NOMO-1 treated with DMSO at 0.1 percent for 48 hours (cell line): ENCODE measurements around the gene EVL.

ENCODE experiments used
- DNase-seq: peaks from one replicate; lab custom pipeline; 2025; ENCODE audit not compliant: unreplicated experiment; lab: John Stamatoyannopoulos, UW

The EVL gene

DNA sequence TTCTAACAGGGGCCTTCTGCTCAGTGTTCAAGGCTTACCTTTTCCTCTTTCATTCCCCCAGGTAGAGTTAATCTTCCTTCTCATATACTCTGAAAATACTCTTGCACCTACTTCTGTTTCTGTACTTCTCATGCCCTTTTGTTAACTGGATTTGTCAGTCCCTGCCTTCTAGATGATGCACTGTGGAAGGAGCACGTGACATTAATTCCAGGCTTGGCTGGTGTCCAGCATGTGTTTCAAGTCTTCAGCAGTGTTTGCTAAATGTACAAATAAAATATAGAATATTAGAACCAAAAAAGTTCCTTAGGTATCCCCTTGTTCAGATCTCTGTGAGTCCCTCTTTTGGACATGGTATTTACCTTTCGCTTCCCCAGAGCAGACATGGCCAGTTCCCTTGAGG is 27.9 kb upstream of the EVL start:
- no peak for DNase-seq

DNA sequence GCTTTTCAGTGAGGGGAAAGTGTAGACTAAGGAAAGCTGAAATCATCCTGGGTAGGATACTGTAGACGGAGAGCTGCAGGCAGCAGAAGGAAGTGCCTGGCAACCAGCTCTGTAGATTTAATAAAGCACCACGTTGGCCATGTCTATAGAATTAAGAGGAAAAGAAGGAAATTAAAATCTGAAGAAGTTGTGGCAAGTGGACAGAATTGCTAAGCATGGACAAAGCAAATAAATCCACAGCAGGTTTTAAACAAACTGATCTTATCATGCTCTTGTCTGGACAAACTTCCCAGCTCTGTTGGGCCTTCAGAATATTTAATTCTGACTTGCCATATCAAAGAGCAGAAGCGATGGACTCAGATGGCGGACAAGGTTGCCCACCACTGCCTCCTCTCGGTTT is 27.2 kb upstream of the EVL start:
- DNase-seq = no peak

DNA sequence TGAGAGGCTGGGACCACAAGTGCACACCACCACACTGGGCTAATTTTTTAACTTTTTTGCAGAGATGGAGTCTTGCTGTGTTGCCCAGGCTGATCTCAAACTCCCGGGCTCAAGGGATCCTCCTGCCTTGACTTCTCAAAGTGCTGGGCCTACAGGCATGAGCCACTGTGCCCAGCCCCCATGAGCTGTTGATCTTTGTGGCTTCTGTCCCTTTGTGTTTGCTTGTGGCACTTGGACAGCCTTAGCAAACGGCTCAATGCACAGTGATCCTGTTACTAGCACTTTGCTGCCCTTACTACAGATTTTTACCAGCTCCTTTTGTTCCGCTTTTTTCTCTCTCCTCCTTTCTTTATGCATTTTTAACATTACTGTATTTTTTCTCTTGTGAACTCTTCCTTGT is 25.3 kb upstream of the EVL start:
- DNase-seq = no peak

- peak; percentile 66 for DNase-seq
These were observed 24.0 kb upstream of the EVL start for GRCh38 chr14:100041271-100041670.

- DNase-seq = peak; percentile 55
These were observed 22.9 kb upstream of the EVL start for GRCh38 chr14:100042286-100042685.

- DNase-seq = no peak
These were observed 19.4 kb upstream of the EVL start for GRCh38 chr14:100045642-100046344.

DNA sequence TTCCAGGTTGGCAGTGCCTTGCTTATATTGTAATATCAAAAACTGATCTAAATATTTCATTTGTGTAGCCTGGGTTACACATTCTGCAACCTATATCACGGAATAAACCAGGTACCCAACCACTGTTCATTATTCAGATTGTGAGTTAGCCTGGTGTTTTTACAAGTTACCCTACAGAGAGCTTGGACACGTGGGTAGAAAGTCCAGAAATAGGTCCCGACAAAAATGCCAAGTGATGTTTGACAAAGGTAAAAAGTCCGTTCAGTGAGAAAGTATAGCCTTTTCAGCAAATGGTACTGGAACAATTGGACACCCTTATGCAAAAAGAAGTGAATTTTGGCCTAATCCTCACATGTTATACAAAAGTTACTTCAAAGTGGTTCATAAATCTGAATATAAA is 17.6 kb upstream of the EVL start:
- DNase-seq = no peak

DNA sequence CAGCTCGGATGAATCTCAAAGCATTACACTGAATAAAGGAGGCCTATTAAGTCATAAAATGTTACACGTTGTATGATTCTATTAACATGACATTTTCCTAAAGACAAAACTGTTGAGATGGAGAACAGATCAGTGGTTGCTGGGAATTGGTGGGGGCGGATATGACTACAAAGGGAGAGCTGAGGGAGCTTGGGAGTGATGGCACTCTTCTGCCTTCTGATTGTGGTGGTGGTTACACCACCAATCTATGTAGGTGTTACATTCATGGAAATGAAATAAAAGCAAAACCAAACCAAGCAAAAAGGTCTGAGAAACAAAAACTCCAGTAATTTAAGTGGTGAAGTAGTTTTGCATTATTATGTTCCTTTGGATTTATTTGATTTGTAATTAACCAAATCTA is 16.4 kb upstream of the EVL start:
- DNase-seq = no peak

- no peak for DNase-seq
These were observed 16.0 kb upstream of the EVL start for GRCh38 chr14:100049220-100049619.

DNA sequence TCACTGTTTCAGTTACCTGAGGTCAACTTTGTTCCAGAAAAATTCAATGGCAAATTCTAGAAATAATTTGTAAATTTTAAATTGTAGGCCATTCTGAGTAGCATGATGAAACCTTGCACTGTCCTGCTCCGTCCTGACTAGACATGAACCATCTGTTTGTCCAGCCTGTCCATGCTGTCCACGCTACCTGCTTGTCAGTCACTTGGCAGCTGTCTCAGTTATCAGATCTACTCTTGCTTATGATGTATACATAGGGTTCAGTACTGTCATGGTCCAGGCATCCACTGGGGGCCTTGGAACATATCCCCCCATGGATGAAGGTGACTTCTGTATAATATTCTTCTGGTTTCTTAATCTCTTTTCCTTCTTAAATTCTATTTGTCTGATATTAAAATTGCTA is 14.1 kb upstream of the EVL start:
- DNase-seq = no peak

DNA sequence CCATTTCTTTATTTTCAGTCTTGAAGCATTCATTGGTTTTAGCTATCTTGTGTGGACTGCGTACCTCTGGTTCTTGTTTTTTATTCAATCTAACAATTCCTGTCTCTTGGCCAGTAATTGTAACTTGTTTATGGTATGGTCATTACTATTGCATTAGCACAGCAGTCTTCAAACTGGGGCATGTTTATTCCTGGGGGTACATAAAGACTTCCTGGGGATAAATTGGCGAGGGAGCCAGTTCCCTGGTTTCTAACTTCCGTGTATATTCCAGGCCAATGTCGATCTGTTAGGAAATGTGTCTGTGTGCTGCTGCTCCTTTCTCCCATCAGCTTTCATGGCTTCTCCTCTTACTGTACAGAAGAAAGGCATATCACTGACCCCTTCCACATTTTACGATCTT is 13.7 kb upstream of the EVL start:
- DNase-seq = no peak

GRCh38 chr14:100052819-100053218 is 12.4 kb upstream of the EVL start:
- DNase-seq = no peak

GRCh38 chr14:100054316-100055075 is 10.7 kb upstream of the EVL start:
- no peak for DNase-seq

- no peak for DNase-seq
These were observed 8.8 kb upstream of the EVL start for GRCh38 chr14:100056431-100056830.

DNA sequence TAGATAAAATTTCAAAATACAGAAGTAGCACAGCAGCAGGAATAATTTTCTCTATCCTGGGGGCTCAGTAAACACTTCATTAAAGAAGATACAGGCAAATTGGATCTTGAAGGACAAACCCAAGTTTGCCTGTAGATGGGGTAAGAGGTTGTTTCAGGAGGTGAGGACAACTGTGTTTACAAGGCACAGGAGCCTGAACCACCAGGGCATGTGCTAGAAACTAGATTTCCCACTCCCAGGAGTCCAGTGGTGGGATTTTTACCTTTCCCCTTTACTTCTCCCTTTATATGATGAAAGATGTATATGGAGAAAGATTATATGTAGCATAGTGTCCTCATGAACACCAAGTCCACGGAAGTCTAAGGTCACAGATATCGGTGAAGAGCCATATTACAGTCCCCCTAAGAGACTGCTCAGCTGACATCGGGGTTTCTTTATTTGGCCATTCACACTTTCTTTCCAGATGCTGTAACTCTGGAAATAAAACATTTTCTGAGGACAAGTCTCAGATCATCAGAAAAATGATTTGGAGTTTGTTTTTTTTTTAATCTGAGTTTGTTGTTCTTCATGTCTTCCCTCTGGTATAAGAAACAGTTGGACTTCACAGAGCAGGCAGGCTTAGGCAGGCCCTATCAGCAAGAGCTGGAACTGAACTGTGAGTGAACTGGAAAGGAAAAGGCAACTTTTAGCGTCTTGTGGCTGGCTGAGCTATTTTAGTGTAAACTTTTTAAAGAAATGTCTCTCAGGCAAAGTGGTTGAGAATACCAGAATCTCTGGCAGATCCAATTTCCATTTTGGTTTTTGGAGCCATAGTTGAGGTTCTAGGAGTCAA is 8.0 kb upstream of the EVL start:
- peak; percentile 12 for DNase-seq

DNA sequence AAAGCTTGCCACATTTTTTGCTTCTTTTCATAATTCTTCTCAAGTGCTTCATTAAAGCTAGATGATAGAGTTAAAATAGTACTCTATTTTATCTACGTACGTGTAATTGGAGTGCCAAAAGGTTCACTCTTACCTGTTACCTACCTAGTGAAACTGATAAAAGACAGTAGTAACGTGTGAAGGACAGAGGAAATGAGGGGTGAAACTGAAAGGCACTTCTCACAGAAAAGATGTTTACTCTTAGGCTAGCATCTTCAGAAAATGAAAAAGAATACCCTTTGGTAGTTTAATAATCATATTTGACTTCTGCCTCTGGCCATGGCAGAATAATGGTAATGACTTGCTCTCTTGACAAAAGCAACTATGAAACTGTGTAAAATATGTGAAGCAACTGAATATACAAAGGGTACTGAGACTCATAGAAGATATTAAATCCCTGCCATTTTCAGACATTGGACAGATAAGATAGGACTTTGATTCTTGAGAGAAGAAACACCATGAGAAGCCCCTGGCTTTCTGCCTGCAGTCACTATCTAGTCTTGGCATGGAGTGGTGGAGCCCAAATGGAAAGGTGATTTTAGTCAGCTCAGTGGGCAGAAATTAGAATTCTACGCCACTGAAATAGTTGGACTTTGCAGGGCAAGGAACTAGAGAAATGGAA is 6.3 kb upstream of the EVL start:
- DNase-seq = no peak

GRCh38 chr14:100059438-100059781 is 5.8 kb upstream of the EVL start:
- DNase-seq = no peak

- no peak for DNase-seq
These were observed 4.5 kb upstream of the EVL start for GRCh38 chr14:100060760-100061159.

DNA sequence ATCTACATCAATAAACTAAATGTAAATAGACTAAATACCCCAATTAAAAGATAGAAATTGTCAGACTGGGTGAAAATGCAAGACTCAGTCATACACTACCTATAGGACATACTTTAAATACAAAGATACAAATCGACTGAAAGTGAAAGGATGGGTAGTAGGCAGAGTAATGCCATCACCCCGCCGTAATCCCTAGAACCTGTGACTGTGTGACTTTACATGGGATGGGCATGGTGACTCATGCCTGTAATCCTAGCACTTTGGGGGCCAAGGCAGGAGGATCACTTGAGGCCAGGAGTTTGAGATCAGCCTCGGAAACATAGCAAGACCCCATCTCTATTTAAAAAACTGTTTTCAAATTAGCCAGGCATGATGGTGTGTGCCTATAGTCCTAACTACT is 2.6 kb upstream of the EVL start:
- DNase-seq = no peak

GRCh38 chr14:100063314-100063941 is 1.8 kb upstream of the EVL start:
- no peak for DNase-seq
